Measurements from ENCODE around the gene PLEKHA7.

DNA sequence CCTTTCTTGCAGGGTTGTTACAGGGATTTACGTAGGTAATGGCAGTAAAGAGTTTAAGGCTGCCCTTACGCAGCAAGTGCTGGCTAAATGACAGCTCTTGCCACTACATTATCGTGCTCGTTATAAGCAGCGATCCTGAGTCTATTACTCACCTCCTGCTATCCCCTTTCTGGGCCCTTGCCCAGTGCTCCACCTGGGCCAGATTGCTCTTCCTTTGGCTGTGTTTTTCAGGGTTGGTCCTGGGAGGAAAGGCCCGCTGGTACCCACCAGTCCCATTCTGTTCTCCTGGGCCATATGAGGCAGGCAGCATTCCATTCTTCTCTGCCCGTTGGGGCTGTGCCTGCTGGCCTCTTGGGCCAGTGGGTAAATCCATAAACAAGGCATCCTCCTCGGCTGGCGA is 188.2 kb downstream of the PLEKHA7 start:
- TF ChIP-seq, protein P1, sequence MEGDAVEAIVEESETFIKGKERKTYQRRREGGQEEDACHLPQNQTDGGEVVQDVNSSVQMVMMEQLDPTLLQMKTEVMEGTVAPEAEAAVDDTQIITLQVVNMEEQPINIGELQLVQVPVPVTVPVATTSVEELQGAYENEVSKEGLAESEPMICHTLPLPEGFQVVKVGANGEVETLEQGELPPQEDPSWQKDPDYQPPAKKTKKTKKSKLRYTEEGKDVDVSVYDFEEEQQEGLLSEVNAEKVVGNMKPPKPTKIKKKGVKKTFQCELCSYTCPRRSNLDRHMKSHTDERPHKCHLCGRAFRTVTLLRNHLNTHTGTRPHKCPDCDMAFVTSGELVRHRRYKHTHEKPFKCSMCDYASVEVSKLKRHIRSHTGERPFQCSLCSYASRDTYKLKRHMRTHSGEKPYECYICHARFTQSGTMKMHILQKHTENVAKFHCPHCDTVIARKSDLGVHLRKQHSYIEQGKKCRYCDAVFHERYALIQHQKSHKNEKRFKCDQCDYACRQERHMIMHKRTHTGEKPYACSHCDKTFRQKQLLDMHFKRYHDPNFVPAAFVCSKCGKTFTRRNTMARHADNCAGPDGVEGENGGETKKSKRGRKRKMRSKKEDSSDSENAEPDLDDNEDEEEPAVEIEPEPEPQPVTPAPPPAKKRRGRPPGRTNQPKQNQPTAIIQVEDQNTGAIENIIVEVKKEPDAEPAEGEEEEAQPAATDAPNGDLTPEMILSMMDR (conservative IDR thresholded peaks at IDR 0.05; ENCODE audit: low read length), result no peak
- TF ChIP-seq EZH2phosphoT487 (IDR thresholded peaks at IDR 0.05; ENCODE audit: borderline replicate concordance, low read depth, low read length), result no peak
